ENCODE measurements around the gene CHDH.

Gene CHDH

DNA sequence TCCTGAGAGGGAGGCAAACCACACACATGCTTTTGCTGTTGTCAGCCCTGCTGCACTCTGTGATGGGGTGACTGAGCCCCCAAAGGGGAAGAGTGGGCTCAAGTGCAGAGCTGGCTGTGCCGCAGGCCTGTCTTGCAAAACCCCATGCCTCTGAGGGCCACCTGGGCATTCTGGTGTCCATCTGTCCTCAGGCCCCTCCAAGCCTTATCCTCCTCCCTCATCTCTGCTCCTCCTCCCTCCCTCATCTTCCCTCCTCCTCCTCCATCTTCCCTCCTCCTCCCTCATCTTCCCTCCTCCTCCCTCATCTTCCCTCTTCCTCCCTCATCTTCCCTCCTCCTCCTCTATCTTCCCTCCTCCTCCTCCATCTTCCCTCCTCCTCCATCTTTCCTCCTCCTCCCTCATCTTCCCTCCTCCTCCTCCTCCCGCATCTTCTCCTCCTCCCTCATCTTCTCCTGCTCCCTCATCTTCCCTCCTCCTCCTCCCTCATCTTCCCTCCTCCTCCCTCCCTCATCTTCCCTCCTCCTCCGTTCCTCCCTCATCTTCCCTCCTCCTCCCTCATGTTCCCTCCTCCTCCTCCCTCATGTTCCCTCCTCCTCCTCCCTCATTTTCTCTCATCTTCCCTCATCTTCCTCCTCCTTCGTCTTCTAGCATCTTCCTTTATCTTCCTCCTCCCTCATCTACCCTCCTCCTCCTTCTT is 40.6 kb downstream of the CHDH start:
- no peak for TF ChIP-seq CTCF (IDR thresholded peaks at IDR 0.05; ENCODE audit: insufficient read depth, low read length, missing control alignments)
- no peak overlapping the region for H3K4me3 ChIP-seq (ENCODE audit: low read depth, low read length)
- no peak for DNase-seq (ENCODE audit: low read depth, low spot score)
- ChIA-PET CTCF (no interaction called here), POLR2A (no interaction called here)

DNA sequence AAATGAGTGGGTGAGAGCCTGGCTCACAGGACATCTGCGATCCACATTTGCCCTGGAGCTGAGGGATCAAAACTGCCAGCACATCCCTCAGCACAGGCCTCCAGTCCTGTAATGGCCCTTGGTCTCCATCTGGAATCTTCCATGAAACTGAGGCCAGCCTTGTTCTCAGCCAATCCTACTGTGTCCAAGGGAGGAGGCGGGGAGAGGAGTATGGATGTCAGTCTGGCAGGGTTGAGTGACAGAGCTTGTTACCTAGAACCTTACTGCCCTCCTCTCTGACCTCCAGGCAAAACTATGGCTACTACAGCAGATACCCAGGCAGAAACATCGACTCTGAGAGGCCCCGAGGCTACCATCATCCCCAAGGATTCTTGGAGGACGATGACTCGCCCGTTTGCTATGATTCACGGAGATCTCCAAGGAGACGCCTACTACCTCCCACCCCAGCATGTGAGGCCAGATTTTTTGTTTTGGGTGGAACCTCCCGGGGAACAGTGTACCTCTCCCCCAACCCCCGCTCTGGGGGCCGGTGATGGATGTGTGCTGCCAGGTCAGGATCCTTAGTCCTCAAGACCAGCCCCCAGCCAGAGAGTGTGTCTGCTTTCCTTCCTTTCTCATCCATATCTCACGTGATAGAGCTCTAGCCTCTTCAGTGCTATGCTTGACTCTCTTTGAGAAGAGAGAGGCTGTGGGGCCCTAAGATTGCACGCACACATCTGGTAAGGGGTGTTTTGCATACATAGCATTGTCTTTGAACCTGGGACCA is 41.3 kb downstream of the CHDH start:
- no peak overlapping the region for H3K4me3 ChIP-seq (ENCODE audit: low read depth, low read length)
- ChIA-PET POLR2A (no interaction called here), CTCF (no interaction called here)
- peak; percentile 19 for DNase-seq (ENCODE audit: low read depth, low spot score)
- TF ChIP-seq CTCF (IDR thresholded peaks at IDR 0.05; ENCODE audit: insufficient read depth, low read length, missing control alignments), result no peak

- ChIA-PET POLR2A (no interaction called here), CTCF (no interaction called here)
- H3K4me3 ChIP-seq (ENCODE audit: low read depth, low read length), result no peak overlapping the region
- no peak for DNase-seq (ENCODE audit: low read depth, low spot score)
- TF ChIP-seq CTCF (IDR thresholded peaks at IDR 0.05; ENCODE audit: insufficient read depth, low read length, missing control alignments), result no peak
These were observed 42.2 kb downstream of the CHDH start for GRCh38 chr3:53803816-53804695.

GRCh38 chr3:53803124-53803815 is 42.9 kb downstream of the CHDH start:
- CTCF ChIA-PET, result no interaction called here
- H3K4me3 ChIP-seq (ENCODE audit: low read depth, low read length), result no peak overlapping the region
- no peak for TF ChIP-seq CTCF (IDR thresholded peaks at IDR 0.05; ENCODE audit: insufficient read depth, low read length, missing control alignments)
- DNase-seq (ENCODE audit: low read depth, low spot score), result no peak
- POLR2A ChIA-PET, result no interaction called here

DNA sequence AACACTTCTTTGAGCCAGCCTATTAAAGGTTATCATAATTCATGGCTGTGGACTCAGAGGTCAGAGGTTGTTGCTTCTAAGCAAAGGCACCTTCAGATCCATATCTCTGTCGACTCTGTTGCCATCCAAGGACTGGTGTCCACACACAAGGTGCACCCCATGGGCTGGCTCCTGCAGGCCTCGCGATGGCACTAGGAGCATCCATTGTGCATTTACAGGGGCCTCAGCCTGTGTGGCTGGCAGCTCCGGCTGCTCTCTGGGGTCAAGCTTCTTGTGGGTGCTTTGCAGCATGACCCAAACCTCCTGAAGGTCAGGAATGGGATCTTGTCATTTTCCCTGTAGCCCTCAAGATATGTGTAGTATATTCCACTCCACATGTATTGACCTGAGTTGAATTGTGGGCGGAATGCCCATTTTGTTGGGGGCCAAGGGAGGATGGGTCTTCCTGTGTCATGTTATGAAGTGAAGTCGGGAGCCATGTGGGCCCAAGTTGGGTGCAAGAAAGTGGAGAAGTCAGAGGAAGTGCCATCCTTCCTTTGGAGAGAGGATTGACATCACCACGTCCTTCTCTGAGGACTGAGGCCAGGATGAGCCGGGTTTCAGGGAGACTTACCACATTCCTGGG is 43.9 kb downstream of the CHDH start:
- ChIA-PET POLR2A (no interaction called here), CTCF (no interaction called here)
- DNase-seq (ENCODE audit: low read depth, low spot score), result no peak
- TF ChIP-seq CTCF (IDR thresholded peaks at IDR 0.05; ENCODE audit: insufficient read depth, low read length, missing control alignments), result no peak
- H3K4me3 ChIP-seq (ENCODE audit: low read depth, low read length), result no peak overlapping the region

Measured in AG04449 (cell line).